Skeletal muscle tissue (tissue), 4 donors: Measurements from ENCODE around the gene PSG7. TPM values are rescaled to one million over a fixed set of nuclear protein-coding genes. Genes with fewer than 3 reads are reported as not detected.
"Not testable (repeated sequence)": the region's sequence is repeated elsewhere in the genome, so short reads cannot be mapped to it uniquely, and the experiment has no call there.

ENCODE experiments used
- H3K27ac ChIP-seq: one replicate; pipeline ENCODE4 v1.7.0; 2013; ENCODE audit warnings: mild to moderate bottlenecking, low read depth, low read length, inconsistent platforms
- H3K27me3 ChIP-seq, 3 donors: one replicate each; pipeline ENCODE4 v1.7.0; 2013; ENCODE audit warnings: low read length in 3 of 3; ENCODE audit not compliant: control insufficient read depth in 3 of 3, insufficient read depth in 3 of 3
- H3K36me3 ChIP-seq, 3 donors: one replicate each; pipeline ENCODE4 v1.7.0; 2013; ENCODE audit warnings: low read length in 3 of 3; ENCODE audit not compliant: control insufficient read depth in 3 of 3, insufficient read depth in 3 of 3
- H3K4me1 ChIP-seq, 3 donors: one replicate each; pipeline ENCODE4 v1.7.0; 2013; ENCODE audit warnings: low read length in 3 of 3, mild to moderate bottlenecking in 3 of 3; ENCODE audit not compliant: control insufficient read depth in 3 of 3, insufficient read depth in 3 of 3
- H3K4me3 ChIP-seq, 3 donors: one replicate each; pipeline ENCODE4 v1.7.0; 2013; ENCODE audit warnings: low read length in 3 of 3
- H3K9ac ChIP-seq, 3 donors: one replicate each; pipeline ENCODE4 v1.7.0; 2013; ENCODE audit warnings: low read length in 3 of 3, mild to moderate bottlenecking in 3 of 3, moderate library complexity in 2 of 3, low read depth in 1 of 3
- H3K9me3 ChIP-seq, 3 donors: one replicate each; pipeline ENCODE4 v1.7.0; 2013; ENCODE audit warnings: low read length in 3 of 3; ENCODE audit not compliant: control insufficient read depth in 3 of 3
- total RNA-seq: library from RNA; depleted of rRNA; stranded (reverse); fragments of >200 nt; gene quantifications from one replicate; pipeline ENCODE4 v1.2.3, GENCODE V29; 2014
- donor health status: Osteomylitis.

The PSG7 gene
- not detected for total RNA-seq

DNA sequence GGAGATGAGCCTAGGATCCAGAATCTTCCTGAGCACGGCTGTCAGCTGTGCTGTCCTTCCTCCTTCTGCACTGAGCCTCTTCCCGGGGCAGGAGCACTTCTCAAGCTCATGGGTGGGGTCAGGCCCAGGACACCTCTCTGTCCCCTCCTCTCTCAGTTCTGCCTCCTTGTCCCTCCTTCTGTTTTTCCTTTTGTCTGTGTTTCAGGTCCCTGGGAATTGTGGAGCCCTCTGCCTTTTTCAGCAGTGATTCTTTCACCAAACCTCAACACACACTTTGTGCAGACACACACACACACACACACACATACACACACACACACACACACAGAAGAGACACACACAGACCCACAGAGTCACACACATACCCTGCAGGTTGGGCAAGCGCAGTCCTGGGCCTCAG, at the start of gene PSG7:
TSS of gene PSG7 (minus strand) at position 101 of the 400 bp plus-strand sequence. CDS start 131 bp downstream, outside the sequence.
- H3K9me3 ChIP-seq: not testable (repeated sequence)

GRCh38 chr19:42985588-42985987, 48.6 kb upstream of the PSG7 start:
- Histone ChIP-seq H3K27me3 (no peaks in the 10 kb centered on the region), H3K9me3 (no peaks in the 10 kb centered on the region), H3K4me3 (no peak overlapping the region), H3K36me3 (no peaks in the 10 kb centered on the region), H3K4me1 (peaks cover 0 to 3% (median 0%) of the 10 kb centered on the region in 3 donors), H3K27ac (no peak overlapping the region), H3K9ac (no peak overlapping the region)

More for the DNA sequence above, at the start of gene PSG7:
- H3K36me3 ChIP-seq, H3K27me3 ChIP-seq, H3K4me1 ChIP-seq, H3K4me3 ChIP-seq, H3K9ac ChIP-seq, H3K27ac ChIP-seq: not testable (repeated sequence)

DNA sequence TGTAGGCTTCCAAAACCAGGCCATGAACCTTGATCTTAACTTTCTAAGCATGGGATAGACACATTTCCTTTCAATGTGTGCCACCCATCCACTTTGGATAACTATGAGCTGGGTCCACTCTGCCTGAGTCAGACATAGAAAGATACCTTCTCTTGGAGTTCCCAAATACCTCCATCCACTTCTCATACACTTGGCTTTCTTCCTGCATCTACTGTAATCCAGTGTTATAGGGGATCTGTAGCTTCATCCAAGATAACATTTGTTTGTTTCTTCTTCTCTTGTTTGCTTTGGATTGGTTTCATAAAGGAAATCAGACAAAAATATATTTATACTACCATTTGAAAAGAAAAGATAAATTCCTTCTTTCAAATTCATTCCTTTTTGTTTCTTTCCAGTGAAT, 45.1 kb upstream of the PSG7 start:
- not testable (repeated sequence) for H3K27ac ChIP-seq, H3K4me3 ChIP-seq, H3K27me3 ChIP-seq, H3K36me3 ChIP-seq, H3K9ac ChIP-seq, H3K4me1 ChIP-seq, H3K9me3 ChIP-seq

DNA sequence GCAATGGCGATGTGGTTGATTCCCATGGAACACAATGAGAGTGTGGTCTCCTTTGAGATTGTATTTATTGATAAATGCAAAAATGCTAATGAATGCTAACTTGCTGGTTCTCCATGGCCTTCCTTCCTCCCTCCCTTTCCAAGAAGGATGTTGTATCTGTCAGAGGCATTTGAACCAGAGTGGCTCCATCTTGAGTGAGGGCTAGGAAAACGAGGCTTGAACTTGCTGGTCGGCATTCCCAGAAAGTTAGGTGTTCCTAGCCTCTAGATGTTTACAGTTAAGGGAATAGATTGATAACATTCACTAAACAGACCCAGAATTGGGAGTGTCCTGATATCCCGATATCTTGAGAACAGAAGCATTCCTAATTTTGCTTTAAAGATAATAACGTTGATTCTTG, 34.4 kb upstream of the PSG7 start:
- not testable (repeated sequence) for H3K27me3 ChIP-seq, H3K9ac ChIP-seq, H3K4me3 ChIP-seq, H3K36me3 ChIP-seq, H3K27ac ChIP-seq, H3K4me1 ChIP-seq, H3K9me3 ChIP-seq

DNA sequence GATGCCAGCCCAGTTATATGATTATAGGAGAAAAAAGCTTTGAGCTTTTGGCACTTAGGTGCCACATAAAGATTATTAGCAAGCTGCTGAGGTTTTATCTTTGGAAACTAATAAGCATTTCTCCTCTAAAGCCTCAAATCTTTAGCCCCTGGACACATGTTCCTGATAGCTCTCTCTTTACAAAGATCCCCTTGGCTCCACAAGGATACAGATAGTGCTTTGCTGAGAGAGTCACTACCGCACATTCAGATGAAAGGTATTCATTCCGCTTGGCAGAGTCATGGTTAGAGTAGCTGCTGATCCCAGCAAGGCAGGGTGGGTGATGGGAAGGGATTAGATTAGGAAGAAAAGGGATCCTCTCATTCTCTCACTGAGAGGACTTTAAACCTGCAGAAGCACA, 28.2 kb upstream of the PSG7 start:
- no peak overlapping the region for H3K27ac ChIP-seq
- H3K4me3 ChIP-seq: no peak overlapping the region
- H3K36me3 ChIP-seq: no peaks in the 10 kb centered on the region
- H3K4me1 ChIP-seq: no peaks in the 10 kb centered on the region
- no peaks in the 10 kb centered on the region for H3K27me3 ChIP-seq
- H3K9ac ChIP-seq: no peak overlapping the region
- no peaks in the 10 kb centered on the region for H3K9me3 ChIP-seq

DNA sequence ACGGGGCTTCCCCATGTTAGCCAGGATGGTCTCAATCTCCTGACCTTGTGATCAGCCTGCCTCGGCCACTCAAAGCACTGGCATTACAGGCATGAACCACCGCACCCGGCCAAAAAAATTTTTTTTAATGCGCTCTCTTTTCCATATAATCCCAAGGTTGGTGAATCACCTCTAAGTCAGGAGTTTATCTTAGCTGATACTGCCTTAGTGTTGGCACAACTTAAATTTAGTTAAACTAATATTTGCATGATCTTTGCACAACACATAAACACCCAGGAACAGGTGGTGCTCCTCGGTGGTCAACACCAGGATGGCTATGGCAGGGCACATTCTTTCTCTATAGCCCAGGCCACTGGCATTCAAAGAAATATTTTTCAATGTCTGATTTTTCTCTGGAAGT, 24.1 kb upstream of the PSG7 start:
- no peak overlapping the region for H3K4me3 ChIP-seq

DNA sequence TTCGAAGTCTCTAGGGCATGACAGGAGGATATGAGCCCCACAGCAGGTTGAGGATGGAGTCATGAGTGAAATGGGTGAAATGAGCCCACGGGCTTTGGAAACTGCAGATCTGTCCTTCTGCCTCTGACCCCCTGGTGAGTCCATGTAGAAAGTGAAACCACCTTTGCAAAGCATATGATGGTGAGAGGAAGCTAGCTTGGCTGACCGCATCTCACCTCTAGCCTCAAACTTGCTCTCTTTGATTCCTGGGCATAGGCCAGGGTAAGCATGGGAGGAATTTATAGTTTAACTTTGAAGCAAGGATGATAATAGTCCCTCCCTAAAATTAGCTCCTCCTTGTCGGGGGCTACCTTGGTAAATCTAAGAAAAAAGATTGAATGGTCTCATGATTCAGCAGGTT, 15.1 kb upstream of the PSG7 start:
- not testable (repeated sequence) for H3K36me3 ChIP-seq, H3K27me3 ChIP-seq, H3K27ac ChIP-seq, H3K4me1 ChIP-seq, H3K9ac ChIP-seq, H3K9me3 ChIP-seq, H3K4me3 ChIP-seq

More for the DNA sequence above, 24.1 kb upstream of the PSG7 start:
- no peak overlapping the region for H3K27ac ChIP-seq
- H3K9ac ChIP-seq: no peak overlapping the region
- H3K36me3 ChIP-seq: no peaks in the 10 kb centered on the region
- no peaks in the 10 kb centered on the region for H3K9me3 ChIP-seq
- no peaks in the 10 kb centered on the region for H3K27me3 ChIP-seq
- H3K4me1 ChIP-seq: no peaks in the 10 kb centered on the region

DNA sequence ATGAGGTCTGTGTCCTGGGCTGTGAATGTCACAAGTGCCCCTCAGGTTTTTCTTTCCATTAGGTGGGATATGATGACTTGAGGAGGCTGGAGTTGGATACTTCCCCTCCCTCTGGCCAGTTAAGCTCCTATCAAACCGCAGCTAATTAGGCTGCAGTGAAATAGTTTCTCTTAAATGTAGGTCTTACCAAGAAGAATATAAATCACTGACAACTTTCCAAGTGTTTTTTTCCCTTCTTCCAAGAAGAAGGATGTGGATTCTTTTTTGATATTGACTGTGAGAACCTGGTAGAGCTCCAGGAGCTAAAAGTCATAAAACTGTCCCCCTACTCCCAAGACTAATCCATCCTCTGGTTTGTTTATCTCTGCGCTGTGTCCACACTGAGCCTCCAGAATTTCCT, 14.5 kb upstream of the PSG7 start:
- H3K36me3 ChIP-seq, H3K9ac ChIP-seq, H3K4me1 ChIP-seq, H3K27me3 ChIP-seq, H3K4me3 ChIP-seq, H3K9me3 ChIP-seq, H3K27ac ChIP-seq: not testable (repeated sequence)

DNA sequence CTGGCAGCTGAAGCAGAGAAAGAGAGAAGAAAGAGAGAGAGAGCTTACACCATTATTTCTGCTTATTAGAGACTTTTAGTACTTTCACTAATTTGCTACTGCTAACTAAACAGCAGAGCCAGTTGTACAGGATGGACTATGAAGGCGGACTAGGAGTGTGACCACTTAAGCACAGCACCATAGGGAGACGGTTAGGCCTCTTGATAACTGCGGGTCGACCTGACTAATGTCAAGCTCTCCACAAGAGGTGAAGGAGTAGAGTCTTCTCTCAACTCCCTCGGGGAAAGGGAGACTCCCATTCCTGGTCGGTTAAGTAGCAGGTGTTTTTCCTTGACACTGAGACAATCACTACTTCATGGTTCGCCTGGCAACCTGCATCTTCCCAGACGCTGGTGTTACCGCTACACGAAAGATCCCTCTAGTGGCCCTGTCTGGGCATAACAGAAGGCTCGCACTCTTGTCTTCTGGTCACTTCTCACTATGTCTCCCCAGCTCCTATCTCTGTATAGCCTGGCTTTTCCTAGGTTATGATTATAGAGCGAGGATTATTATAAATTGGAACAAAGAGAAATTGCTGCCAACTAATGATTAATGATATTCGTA, 5.3 kb upstream of the PSG7 start:
- H3K4me3 ChIP-seq: no peak overlapping the region
- no peaks in the 10 kb centered on the region for H3K4me1 ChIP-seq
- H3K27ac ChIP-seq: no peak overlapping the region
- H3K9ac ChIP-seq: no peak overlapping the region
- H3K9me3 ChIP-seq: no peaks in the 10 kb centered on the region
- H3K27me3 ChIP-seq: peaks cover 0 to 4% (median 3%) of the 10 kb centered on the region in 3 donors
- H3K36me3 ChIP-seq: no peaks in the 10 kb centered on the region

DNA sequence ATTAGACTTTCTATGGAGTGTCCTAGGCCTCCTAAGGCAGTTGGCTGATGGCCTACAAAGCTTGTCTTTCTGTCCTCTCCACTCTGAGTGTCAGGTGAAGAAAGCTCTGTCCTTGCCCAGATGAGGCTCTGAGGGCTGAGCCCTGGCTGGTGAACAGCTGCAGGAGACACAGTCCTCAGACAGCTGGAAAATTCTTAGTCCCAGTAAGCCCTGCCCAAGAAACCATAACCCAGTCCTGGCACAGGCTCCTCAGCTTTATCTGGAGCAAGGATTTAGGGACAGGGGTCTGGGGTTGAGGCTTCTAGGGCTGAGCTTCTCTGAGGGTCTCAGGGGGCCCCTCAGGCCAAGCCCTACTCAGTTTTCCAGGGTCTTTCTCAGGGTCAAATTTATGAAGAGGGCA, 2.3 kb downstream of the PSG7 start:
- H3K27me3 ChIP-seq, H3K4me1 ChIP-seq, H3K9ac ChIP-seq: not testable (repeated sequence)

GRCh38 chr19:42934183-42934582, 2.8 kb downstream of the PSG7 start:
- not testable (repeated sequence) for H3K9me3 ChIP-seq, H3K9ac ChIP-seq, H3K27ac ChIP-seq, H3K36me3 ChIP-seq, H3K4me1 ChIP-seq, H3K27me3 ChIP-seq, H3K4me3 ChIP-seq

More for the DNA sequence above, 2.3 kb downstream of the PSG7 start:
- H3K9me3 ChIP-seq, H3K36me3 ChIP-seq, H3K4me3 ChIP-seq, H3K27ac ChIP-seq: not testable (repeated sequence)
